Activated CD4-positive, alpha-beta T cell treated with anti-CD3 and anti-CD28 coated beads for 4 hours (primary cell): Measurements from ENCODE around the gene RPL22.
A peak's percentile ranks its signal among the peaks of the same experiment; 100 is the strongest.

Source experiments
- DNase-seq, 2 donors: peaks; one replicate each; pipeline ENCODE4 v3.0.0-alpha.2; 2020

RPL22 gene

DNA sequence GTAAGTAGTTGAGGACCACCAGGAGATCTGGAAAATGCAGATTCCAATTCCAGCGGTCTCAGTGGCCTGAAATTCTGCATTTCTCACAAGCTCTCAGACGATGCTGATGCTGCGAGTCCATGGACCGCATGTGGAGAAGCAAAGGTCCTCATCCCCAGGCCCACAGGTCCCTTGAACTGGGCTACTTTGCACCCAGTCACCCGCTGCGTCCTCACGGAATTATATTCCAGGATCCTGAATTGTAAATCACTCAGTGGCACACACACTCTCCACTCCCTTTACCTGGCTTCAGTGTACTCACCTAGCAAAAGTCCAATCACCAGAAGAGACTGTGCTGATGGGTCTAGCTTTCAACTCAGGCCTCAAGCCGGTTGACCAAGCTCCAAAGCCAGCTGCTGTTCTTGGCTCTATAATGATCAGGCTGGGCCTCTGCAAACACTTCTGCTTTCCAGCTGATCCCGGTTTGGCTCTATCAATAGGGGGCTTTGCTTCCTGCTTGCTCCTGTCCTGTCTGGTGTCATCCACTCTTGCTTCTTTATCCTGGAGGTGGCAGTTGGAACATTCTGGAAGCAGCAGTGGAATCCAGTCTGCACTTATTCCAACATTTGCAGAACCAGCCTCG lies 904 bp upstream of the RPL22 start:
- DNase-seq, result no peak

DNA sequence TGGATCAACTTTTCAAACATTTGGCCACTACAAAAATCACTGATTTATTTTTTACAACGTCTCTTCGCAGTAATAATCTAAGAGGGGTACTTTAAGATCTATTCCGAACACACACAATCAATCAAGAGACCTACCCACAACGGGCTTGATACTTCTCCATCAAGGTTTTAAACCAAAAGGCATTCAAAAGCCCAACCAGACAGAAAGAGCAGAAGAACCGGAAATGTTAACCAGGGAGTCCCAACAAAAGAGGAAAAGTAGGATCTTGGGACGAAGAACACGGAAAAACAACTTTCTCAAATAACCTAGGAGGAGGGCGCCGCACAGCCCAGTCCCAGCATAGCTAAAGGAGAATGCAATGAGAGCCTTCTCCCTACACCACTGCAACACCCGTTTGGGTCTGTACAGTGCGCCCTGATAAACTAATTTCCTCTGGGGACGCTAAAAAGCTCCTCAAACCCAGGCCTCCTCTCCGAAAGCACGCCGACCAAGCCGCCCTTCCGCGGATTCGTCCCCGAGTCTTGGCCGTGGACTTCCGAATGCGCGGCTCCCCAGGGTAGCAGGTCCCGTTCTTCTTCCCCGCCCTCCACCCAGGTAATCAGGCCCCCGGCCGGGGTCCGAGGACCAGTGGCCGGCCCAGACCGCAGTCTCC lies 623 bp downstream of the RPL22 start:
- peak in 1 of 2 donors; percentile 28 for DNase-seq

DNA sequence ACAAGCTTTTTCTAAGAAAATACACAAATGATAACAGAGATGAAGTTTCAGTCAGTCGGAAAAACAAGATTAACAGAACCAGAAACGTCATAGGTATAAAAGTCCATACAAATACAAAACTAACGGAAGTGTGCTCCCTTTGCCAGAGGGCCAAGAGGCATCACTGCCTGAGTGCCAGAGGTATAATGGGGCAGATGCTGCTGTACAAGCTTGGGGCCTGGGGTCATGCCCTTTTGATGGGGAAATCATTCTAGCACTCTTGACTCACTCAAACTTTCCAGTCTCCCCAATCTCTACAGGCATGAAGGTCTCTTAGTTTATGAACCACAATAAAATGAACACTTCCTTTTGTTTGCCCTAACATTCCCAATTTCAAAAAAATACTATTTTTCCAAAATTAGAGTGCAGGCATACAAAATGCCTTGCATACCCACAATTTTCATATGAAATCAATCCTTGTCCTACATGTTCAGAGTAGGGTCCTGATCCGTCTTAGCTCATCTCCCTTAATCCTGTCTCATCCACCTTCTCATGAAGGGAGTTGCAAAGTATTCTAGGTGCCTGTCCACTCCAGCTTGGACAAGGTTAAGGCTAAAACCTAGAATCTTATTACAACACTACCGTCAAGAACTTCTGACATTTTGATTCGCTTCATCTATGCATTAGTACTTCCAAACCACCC lies 1.5 kb downstream of the RPL22 start:
- DNase-seq, result no peak

DNA sequence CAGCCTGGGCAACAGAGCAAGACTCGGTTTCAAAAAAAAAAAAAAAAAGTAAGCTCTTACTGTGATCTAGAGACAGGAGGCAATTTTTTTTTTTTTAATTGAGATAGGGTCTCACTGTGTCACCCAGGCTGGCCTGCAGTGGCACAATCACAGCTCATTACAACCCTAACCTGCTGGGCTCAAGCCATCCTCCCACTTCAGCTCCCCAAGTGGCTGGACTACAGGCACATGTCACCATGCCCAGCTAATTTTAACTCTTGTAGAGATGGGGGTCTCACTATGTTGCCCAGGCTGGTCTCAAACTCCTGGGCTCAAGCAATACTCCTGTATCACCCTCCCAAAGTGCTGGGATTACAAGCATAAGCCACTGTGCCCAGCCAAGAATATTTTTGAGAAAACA lies 7.4 kb downstream of the RPL22 start:
- no peak for DNase-seq

DNA sequence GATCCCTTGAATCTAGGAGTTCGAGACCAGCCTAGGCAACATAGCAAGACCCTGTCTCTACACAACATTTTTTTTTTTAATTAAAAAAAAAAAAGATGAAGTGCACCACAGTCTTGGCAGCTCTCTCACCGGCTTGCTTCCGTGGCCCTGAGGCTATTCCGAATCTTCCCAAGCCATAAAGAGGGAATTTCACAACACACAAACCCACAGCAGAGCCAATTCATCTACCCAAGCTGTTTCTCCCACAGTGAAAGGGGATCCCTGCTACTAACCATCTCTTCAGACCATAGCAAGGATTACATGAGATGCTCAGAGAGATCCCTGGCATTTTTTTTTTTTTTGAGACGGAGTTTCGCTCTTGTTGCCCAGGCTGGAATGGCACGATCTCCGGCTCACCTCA lies 10.9 kb downstream of the RPL22 start:
- no peak for DNase-seq

DNA sequence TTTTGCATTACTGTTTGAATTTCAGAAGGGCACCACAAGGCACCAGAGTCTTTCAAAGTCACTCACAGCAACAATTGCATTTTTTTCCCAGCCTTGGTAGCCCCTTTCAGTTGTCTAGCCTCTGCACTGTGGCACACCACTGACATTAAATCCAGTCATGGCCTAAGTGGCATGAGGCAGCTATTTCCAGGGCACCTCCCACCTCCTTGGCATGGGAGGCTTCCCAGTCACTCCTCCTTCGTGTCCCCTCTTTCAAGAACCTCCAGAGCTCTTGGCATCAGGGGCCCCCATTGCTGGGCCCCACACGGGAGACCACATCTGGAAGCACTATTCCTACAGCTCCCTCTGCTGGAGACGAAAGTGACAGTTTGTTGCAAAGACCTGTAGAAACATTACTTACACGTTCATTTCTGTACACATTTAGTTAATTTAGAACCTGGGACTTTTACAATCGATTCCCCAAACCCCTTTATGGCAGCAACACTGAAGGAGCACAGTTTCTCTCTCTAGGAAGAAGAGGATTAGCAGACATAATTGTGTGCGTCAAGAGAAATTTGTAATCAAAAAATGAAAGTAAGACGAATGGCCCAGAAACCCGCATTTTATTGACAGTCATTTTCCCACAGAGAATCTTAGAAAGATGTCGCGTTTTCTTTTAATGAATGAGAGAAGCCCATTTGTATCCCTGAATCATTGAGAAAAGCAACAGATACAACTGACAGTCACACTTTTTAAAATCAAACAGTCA lies 13.6 kb downstream of the RPL22 start:
- no peak for DNase-seq

DNA sequence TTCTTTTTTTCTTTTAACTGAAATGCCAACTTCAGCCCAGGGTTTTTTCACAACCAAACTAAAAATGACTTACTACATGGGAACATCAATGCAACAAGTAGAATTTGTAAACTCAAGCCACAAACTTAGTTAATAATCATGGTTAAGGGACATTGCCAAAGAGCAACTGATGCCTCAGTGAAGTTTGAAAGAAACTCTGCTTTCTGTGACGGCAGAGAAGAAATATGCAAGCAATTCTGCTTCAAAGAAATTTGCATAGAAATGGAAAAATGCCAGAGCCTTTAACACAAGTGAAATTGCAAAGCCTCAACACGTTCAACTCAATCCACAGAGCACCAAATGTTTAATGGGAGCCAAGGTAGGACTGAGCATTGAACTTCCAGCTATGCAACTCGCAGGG lies 14.2 kb downstream of the RPL22 start:
- no peak for DNase-seq

DNA sequence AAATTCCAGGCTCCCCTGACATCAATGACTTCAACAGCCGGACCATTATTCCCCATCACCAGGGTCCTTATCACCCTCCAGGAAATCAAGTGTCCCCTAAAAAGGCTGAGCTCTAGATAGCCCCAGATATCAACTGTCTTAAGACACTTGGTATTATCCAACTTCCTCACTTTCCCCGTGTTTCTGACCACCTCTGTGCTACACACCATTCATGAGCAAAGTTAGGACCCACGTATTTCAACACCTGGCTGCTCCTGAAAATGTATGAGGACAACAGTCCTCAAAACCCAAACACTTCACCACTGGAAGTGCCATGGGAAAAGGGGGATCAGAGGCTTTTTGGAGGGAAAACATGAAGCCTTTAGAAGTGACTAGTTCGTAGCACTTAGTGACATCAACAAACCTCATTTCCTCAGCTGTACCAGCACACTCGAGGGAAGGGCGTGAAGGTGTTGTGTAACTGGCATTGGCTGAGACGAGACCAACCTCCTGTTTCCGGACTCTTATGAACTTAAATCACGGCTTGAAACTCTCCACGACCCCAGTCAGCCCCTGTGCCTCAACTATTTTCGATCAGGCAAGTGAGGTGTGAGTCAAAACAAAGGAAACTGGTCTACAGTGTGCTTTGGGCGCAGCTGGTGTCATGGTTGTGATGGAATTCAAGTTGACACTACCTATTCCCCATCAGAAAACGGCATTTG lies 15.2 kb downstream of the RPL22 start:
- DNase-seq, result no peak

DNA sequence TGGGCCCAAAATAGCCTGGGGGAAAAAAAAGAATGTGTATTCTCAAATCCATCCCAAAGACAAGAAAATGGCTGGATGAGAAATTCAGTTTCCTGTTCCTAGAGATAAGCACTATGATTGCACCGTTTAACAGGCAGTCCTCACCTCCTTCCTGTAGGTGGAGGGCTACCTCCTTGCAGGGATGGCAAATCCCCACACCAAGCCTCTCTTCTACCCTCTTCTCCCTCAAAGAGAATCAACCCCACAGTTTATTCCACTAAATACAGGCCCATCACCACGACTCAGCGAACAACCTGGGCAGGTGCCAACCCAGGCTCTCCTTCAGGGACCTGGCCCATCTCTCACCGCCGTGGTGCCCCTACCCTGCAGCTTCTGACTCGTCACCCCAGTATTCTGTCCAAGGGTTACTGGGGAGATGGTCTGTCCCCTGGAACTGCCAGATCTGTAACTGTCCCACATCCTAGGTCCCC lies 15.8 kb downstream of the RPL22 start:
- no peak for DNase-seq

DNA sequence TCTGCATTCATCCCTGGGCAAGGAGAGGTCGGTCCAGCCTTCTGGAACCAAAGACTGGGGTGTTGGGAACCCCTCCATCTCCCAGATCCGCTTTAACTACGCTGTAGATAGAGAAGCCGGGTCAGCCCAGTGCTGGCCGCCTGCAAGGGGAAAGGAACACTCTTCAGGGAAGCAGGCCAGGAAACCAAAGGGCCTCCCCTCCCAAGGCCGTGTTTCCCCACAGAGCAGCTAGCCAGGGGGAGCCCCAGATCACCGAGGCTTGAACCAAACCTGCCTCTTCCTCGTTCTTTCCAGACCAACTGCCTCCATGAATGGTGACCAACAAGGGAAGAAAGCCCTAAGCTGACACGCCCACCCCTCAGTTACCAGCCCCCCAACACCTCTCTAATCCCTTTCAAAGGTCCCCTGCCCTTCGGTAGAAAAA lies 18.0 kb downstream of the RPL22 start:
- DNase-seq, result no peak

DNA sequence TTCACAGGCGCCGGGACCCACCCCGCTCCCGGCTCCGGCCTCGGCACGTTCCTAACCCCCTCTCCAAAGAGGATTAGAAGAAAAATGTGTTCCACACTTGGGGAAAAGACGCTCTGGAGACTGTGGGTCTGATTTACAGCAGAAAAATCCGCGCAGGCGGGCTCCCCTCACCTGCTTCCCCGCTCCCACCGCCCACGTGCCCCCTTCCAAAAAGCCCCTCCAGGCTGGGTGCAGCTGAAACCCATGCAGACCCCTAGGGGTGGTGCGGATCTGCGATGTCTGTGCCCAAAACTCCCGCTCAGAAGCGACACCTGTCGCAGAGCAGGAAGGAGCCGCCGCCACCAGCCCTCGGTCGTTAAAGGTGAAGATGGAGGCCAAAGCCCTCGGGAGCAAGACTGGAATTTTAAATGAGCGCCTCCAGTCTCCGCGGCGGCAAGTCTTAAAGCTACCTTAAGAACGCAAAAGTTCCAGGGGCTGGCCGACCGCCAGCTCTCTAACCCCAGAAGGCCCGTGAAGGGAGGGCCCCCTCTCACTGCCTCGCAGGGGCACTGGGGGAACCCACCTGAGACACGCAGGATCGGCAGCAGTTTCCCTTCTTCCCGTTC lies 18.6 kb downstream of the RPL22 start:
- DNase-seq, result no peak

DNA sequence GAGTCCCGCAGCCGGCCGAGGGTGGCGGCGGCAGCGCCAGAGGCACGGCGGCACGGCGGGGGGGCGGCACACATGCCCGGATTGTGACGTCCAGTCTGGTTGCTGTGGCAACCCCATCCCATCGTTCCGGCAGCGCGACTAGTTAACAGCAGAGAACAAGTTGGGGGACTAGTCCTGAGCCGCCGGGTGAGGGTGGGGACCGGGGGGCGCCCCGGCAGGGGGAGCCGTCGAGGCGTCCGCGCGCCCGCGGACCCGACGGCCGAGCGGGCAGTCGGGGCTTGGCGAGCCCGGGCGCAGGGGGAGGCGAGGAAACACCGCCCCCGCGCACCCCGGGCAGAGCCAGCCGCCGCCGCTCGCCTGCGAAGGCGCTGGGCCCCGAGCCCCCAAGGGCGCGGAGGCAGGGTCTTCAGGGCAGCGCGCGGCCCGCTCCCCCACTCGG lies 19.1 kb downstream of the RPL22 start, which contains the start of gene CHD5:
Gene CHD5, minus strand, starts transcription at position 54 of the 439 bp plus-strand sequence. CDS start 298 bp downstream, outside the sequence.
- DNase-seq, result no peak

DNA sequence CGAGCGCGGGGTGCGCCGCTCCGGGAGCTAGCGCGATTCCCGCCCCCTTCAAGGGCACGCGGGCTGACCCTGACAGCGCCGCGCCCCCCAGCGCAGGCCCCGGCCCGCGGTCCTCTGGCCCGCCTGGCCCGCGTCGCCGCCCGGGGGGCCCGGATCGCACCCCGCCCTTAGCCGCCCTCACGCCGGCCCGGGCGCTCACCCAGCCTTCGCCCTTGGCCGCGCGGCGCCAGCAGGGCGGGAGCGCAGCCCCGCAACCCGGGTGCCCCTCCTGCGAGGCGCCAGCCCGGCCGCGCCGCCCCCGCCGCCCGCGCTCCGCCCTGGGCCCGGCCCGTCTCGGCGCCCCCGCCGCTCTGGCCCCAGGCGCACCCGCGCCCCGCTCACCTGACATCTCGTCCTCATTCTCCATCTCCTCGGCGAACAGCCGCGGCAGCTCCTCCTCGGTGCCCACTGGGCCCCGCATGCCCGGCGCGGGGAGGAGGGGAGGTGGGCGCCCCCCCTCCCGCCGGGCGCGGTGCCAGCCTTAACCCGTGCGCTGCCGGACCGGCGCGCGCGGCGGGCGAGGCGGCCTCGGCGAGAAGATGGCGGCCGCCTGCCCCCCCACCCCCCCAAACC lies 19.7 kb downstream of the RPL22 start:
- no peak for DNase-seq

DNA sequence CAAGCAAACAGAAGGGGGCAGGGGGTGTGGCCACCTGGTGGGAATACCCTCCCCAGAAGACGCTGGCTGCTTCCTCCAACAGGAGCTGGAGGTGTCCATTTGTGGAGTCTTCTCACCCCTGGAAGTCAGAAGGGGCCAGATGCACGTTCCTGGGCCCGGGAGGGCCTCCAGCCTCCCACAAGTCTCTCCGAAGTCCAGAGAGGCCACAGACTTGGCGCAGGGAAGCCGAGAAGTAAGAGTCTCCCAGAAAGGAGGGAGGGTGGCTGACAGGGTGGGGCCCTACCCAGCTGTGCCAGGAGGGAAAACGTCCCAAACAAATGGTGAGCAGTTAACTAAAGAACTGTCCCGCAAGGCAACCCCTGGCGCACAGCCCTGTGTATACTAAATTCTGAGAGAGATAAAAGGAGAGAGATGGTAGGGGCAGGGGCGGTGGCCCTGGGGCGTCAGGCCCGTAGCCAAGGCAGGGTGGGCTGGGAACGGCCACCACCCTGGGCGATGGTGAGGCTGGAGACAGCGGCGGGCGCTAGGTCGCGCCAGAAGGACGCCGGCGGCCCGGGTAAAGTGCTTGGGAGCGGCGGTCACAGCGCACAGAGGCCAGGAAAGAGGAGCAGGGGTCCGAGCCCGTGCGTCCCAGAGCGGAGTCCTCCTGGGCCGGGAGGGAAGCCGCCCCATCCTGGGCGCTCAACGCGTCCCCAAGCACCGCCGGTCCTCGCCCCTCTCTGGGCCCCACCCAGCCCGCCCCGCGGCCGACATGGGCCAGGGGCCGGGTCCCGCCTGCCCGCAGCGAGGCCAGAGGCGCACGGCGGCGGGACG lies 20.4 kb downstream of the RPL22 start:
- DNase-seq, result no peak

DNA sequence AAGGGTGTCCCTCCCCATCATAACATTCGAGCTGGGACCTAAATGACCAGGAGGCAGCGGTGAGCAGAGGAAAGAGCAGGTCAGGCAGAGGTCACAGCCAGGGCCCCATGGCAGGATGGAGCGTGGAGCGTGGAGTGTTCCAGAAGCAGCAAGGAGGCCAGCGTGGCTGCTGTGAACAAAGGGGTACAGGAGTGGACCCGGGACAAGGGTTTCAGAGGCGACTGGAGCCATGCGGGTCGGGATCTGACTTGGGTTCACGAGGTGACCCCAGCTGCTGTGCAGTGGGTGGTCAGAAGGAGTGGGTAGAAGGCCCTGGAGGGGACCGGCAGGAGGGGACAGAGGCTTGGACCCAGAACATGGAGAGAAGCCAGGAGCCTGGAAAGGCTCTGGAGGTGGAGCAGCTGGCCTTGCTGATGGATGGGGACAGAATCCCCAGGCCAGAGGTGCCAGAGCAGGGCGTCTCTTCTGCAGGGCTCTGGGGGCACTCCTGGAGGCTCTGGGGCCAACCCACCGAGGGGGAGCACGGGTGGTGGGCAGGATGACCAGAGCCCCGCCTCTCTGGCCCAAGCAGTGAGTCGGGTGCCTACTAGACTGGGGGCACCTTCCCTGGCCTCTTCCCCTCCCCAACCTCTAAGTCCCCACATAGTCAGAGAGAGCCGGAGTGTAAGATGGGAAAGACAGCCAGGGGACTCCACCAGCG lies 21.6 kb downstream of the RPL22 start:
- DNase-seq, result no peak

DNA sequence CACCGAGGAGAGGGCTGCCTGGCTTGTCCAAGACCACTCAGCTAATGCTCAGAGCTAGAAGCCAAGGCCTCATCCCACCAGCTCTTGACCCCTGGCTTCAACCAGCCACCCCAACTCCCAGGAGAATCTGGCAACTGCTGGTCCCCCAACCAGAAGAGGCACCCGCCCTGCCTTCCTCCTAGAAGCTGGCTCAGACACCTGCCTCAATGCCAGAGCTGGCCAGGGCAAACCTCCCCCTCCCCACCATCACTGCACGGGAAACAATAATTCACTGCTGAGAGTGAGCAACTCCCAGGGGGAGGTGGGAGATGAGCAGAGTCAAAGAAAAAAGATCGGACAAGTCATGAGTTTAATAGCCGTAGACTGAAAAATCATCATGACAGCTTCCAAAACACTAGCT lies 22.6 kb downstream of the RPL22 start:
- no peak for DNase-seq

DNA sequence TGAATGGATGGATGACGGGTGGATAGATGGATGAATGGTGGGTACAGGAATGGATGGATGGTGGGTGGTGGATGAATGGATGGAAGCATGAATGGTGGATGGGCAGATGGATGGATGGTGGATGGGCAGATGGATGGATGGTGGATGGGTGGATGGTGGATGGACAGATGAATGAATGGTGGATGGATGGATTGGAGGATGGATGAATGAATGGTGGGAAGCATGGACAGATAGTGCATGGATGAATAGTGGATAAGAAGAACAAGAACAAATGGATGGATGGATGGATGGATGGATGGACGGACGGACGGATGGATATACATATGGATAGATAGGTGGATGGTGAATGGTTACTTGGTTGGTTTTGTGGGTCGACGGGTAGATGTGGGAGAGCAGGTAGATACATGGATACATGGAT lies 24.0 kb downstream of the RPL22 start:
- DNase-seq, result no peak

DNA sequence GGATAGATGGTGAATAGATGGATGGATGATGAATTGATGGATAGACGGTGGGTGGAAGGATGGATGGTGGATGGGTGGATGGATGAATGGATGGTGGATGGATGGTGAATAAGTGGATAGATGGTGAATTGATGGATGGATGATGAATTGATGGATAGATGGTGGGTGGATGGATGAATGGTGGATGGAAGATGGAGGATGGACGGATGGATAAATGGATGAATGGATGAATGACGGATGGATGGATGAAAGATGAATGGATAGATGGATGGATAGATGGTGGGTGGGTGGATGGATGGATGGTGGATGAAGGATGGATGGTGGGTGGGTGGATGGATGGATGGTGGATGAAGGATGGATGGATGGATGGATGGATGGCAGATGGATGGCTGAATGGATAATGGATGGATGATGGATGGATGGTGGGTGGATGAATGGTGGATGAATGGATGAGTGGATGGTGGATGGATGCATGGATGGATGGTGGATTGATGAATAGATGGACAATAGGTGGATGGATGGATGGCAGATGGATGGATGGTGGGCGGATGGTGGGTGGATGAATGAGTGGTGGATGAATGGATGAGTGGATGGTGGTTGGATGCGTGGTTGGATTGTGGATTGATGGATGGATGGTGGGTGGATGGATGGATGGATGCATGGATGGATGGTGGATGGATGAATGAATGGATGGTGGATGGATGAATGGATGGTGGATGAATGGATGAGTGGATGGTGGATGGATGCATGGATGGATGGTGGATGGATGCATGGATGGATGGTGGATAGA lies 24.6 kb downstream of the RPL22 start:
- no peak for DNase-seq

DNA sequence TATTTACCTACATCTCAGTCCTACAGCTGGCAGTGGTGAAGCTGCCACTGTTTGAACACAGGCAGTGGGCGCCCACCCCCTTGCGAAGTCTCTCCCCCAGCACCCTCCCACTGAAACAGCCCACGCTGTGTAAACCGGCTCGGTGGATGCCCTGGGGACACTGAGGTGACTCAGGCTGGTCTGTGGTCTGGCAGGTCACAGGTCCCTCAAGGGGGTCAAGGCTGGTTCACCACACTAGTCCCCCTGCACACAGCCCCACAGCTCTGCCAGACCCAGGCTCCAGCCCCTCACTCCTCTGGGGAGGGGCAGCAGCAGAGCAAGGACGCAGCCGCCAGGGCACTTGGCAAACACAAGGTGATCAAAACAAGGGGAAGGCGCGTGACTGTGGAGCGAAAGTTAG lies 26.8 kb downstream of the RPL22 start:
- DNase-seq, result no peak
